A673 (cell line): Measurements from ENCODE around the gene TEX19.

Experiments
- CTCF ChIP-seq: fragments of 300-800, 200-600 bp; sonication (generic); conservative IDR thresholded peaks from 2 replicates; pipeline ENCODE4 v1.5.1; 2017; ENCODE audit warnings: low read depth, mild to moderate bottlenecking, antibody characterized with exemption, low read length, moderate library complexity, mixed read lengths
- EZH2 ChIP-seq: fragments of 200-600 bp; sonication (generic); IDR thresholded peaks from 2 replicates; pipeline ENCODE4 v1.6.1; 2017; ENCODE audit warnings: borderline replicate concordance, low read depth, mild to moderate bottlenecking, mixed read lengths, antibody characterized with exemption, low read length; ENCODE audit not compliant: poor library complexity, severe bottlenecking

- no peak for TF ChIP-seq CTCF
- no peak for TF ChIP-seq EZH2
Observed at GRCh38 chr17:82333279-82334171, 25.5 kb upstream of the TEX19 start, which contains the start of gene SECTM1.
